IMR-90 (cell line): ENCODE results near the gene ZNF594. TPM values are rescaled to one million over a fixed set of nuclear protein-coding genes. Genes with fewer than 3 reads are reported as not detected.

Experiments used
- polyA plus RNA-seq, 3 experiments: library from polyadenylated mRNA; depleted of rRNA; stranded (reverse); fragments of >200 nt; gene quantifications; 2 replicates each; pipeline ENCODE4 v1.2.3, GENCODE V29; 2012; ENCODE audit warnings: low replicate concordance in 1 of 3
- total RNA-seq: library from RNA; depleted of rRNA; stranded (reverse); fragments of >200 nt; gene quantifications from 2 replicates; pipeline ENCODE4 v1.2.3, GENCODE V29; 2012; rRNA removed

Gene ZNF594
- total and polyA plus RNA-seq, 2 of the 4 experiments (the other 2 are of a cell fraction), result 2.5 to 7.2 TPM

Other genes starting within 250 kb of the ZNF594 start
- 348 and 432 TPM in 2 replicates for gene PFN1, start 243.3 kb downstream of the ZNF594 start, total RNA-seq
- 1,671 and 2,152 TPM in 2 replicates for gene PFN1, start 243.3 kb downstream of the ZNF594 start, polyA plus RNA-seq (2012; rRNA removed)
- gene ENO3, start 240.7 kb downstream of the ZNF594 start, total RNA-seq, result 1.4 TPM in 2 replicates
- gene ENO3, start 240.7 kb downstream of the ZNF594 start, polyA plus RNA-seq (2012; rRNA removed), result 4.2 and 5.1 TPM in 2 replicates
- 50.2 and 52.2 TPM in 2 replicates for gene SPAG7, start 224.1 kb downstream of the ZNF594 start, total RNA-seq
- gene SPAG7, start 224.1 kb downstream of the ZNF594 start, polyA plus RNA-seq (2012; rRNA removed), result 108 and 115 TPM in 2 replicates
- gene CAMTA2, start 204.2 kb downstream of the ZNF594 start, total RNA-seq, result 1.4 TPM in 2 replicates
- 54.7 and 59.7 TPM in 2 replicates for gene CAMTA2, start 204.2 kb downstream of the ZNF594 start, polyA plus RNA-seq (2012; rRNA removed)
- under 0.01 and 0.18 TPM in 2 replicates for gene INCA1, start 194.3 kb downstream of the ZNF594 start, total RNA-seq
- 0.51 and 0.92 TPM in 2 replicates for gene INCA1, start 194.3 kb downstream of the ZNF594 start, polyA plus RNA-seq (2012; rRNA removed)
- gene KIF1C, start 193.9 kb downstream of the ZNF594 start, total RNA-seq, result 27.4 and 28.6 TPM in 2 replicates
- 28.7 and 31.6 TPM in 2 replicates for gene KIF1C, start 193.9 kb downstream of the ZNF594 start, polyA plus RNA-seq (2012; rRNA removed)
- not detected in 2 replicates for gene SLC52A1, start 156.4 kb downstream of the ZNF594 start, total RNA-seq
- not detected in 2 replicates for gene SLC52A1, start 156.4 kb downstream of the ZNF594 start, polyA plus RNA-seq (2012; rRNA removed)
- 0.54 and 0.83 TPM in 2 replicates for gene ZFP3, start 113.4 kb downstream of the ZNF594 start, total RNA-seq
- 0.60 and 0.75 TPM in 2 replicates for gene ZFP3, start 113.4 kb downstream of the ZNF594 start, polyA plus RNA-seq (2012; rRNA removed)
- 6.4 and 6.5 TPM in 2 replicates for gene ZNF232, start 80.0 kb downstream of the ZNF594 start, total RNA-seq
- gene ZNF232, start 80.0 kb downstream of the ZNF594 start, polyA plus RNA-seq (2012; rRNA removed), result 3.2 and 4.0 TPM in 2 replicates
- gene USP6, start 75.8 kb downstream of the ZNF594 start, total RNA-seq, result not detected in 2 replicates
- 0.01 and 0.02 TPM in 2 replicates for gene USP6, start 75.8 kb downstream of the ZNF594 start, polyA plus RNA-seq (2012; rRNA removed)
- gene SCIMP, start 43.0 kb upstream of the ZNF594 start, total RNA-seq, result not detected in 2 replicates
- not detected in 2 replicates for gene SCIMP, start 43.0 kb upstream of the ZNF594 start, polyA plus RNA-seq (2012; rRNA removed)
- gene RABEP1, start 90.4 kb upstream of the ZNF594 start, total RNA-seq, result 38.2 and 40.0 TPM in 2 replicates
- 11.9 and 15.3 TPM in 2 replicates for gene RABEP1, start 90.4 kb upstream of the ZNF594 start, polyA plus RNA-seq (2012; rRNA removed)
- gene NUP88, start 227.8 kb upstream of the ZNF594 start, total RNA-seq, result 80.5 and 83.7 TPM in 2 replicates
- gene NUP88, start 227.8 kb upstream of the ZNF594 start, polyA plus RNA-seq (2012; rRNA removed), result 57.0 and 63.2 TPM in 2 replicates
- gene RPAIN, start 228.3 kb upstream of the ZNF594 start, total RNA-seq, result 28.7 and 40.0 TPM in 2 replicates
- gene RPAIN, start 228.3 kb upstream of the ZNF594 start, polyA plus RNA-seq (2012; rRNA removed), result 29.0 and 34.9 TPM in 2 replicates
- 173 and 267 TPM in 2 replicates for gene C1QBP, start 247.3 kb upstream of the ZNF594 start, total RNA-seq
- gene C1QBP, start 247.3 kb upstream of the ZNF594 start, polyA plus RNA-seq (2012; rRNA removed), result 156 and 172 TPM in 2 replicates